Measurements from ENCODE around the gene KLF7.

DNA sequence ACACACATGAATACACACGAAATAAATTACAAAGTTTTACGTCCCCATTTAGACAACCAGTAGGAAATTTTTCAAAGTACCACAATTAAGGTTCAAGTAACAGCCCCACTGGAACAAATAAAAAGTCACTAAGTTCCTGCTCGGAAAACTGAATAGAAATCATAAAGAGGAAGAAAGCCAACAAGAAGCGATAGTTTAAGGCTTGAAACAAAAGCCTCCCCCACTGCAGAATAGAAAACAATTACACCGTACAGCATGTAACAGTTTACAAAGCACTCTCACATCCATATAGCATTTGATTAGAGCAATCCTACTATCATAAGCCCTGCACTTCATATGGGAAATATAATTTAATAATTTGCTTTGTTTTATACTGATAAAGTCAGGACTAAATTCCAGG lies 15.5 kb downstream of the KLF7 start:
- TF ChIP-seq, protein P1, sequence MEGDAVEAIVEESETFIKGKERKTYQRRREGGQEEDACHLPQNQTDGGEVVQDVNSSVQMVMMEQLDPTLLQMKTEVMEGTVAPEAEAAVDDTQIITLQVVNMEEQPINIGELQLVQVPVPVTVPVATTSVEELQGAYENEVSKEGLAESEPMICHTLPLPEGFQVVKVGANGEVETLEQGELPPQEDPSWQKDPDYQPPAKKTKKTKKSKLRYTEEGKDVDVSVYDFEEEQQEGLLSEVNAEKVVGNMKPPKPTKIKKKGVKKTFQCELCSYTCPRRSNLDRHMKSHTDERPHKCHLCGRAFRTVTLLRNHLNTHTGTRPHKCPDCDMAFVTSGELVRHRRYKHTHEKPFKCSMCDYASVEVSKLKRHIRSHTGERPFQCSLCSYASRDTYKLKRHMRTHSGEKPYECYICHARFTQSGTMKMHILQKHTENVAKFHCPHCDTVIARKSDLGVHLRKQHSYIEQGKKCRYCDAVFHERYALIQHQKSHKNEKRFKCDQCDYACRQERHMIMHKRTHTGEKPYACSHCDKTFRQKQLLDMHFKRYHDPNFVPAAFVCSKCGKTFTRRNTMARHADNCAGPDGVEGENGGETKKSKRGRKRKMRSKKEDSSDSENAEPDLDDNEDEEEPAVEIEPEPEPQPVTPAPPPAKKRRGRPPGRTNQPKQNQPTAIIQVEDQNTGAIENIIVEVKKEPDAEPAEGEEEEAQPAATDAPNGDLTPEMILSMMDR (IDR thresholded peaks at IDR 0.05) = no peak
- no peak for TF ChIP-seq POLR2AphosphoS5 (IDR thresholded peaks at IDR 0.05; ENCODE audit: insufficient read depth in 1 of 2, low read depth in 1 of 2)
